ENCODE data around the gene SEC63. TPM values are rescaled to one million over a fixed set of nuclear protein-coding genes. Genes with fewer than 3 reads are reported as not detected.

Gene SEC63
- total RNA-seq, 1 experiment from 2014 or later: 86.2 TPM

DNA sequence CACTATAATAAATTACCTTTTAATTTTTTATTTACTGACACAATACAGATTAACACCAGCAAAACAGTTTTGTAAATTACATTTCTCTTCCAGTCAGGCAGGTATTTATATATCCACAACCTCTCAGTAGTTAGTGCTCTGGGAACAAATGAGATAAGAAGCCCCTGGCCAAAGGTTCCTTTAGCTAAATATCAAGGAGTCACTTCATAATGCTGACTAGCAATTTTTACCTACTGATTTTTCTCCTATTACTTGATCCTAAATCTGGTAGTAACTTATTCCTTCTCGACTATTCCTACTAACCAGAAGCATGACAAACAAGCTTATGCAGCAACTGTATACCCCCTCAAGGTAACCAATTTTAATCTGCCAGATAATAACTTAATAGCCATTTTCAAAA, 46.3 kb downstream of the SEC63 start:
- H2AFZ ChIP-seq (ENCODE audit: low read length): no peak overlapping the region
- H3T11ph ChIP-seq (ENCODE audit: low read length): no peak overlapping the region
- no peaks in the 10 kb centered on the region for H3K79me2 ChIP-seq (ENCODE audit: insufficient read depth, low read length)
- H2BK5ac ChIP-seq (ENCODE audit: insufficient read length, low read length): no peak overlapping the region
- H3K9me3 Mint-ChIP-seq: peaks cover 27 to 33% of the 10 kb centered on the region in 2 experiments
- no peak overlapping the region for H3K14ac ChIP-seq (ENCODE audit: insufficient read depth, low read length)
- no peak overlapping the region for H3K4ac ChIP-seq (ENCODE audit: low read depth, low read length)
- no peak overlapping the region for H3K4me2 ChIP-seq (ENCODE audit: insufficient read depth, insufficient read length, low read length)
- TF ChIP-seq, protein P1, sequence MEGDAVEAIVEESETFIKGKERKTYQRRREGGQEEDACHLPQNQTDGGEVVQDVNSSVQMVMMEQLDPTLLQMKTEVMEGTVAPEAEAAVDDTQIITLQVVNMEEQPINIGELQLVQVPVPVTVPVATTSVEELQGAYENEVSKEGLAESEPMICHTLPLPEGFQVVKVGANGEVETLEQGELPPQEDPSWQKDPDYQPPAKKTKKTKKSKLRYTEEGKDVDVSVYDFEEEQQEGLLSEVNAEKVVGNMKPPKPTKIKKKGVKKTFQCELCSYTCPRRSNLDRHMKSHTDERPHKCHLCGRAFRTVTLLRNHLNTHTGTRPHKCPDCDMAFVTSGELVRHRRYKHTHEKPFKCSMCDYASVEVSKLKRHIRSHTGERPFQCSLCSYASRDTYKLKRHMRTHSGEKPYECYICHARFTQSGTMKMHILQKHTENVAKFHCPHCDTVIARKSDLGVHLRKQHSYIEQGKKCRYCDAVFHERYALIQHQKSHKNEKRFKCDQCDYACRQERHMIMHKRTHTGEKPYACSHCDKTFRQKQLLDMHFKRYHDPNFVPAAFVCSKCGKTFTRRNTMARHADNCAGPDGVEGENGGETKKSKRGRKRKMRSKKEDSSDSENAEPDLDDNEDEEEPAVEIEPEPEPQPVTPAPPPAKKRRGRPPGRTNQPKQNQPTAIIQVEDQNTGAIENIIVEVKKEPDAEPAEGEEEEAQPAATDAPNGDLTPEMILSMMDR (conservative IDR thresholded peaks at IDR 0.05): no peak
- H4K8ac ChIP-seq (replicated peaks; ENCODE audit: insufficient read length, low read depth, low read length): no peak overlapping the region
- H3K4me1 ChIP-seq (ENCODE audit: insufficient read depth, low read length): no peaks in the 10 kb centered on the region
- H3K27me3 Mint-ChIP-seq (ENCODE audit: low read depth): no peaks in the 10 kb centered on the region
- no peak overlapping the region for H2BK12ac ChIP-seq (ENCODE audit: insufficient read length, low read depth, low read length)
- H4K91ac ChIP-seq (ENCODE audit: insufficient read length, low read depth, low read length): no peak overlapping the region
- H2BK20ac ChIP-seq (ENCODE audit: low read depth, low read length, poor library complexity, severe bottlenecking): no peak overlapping the region
- no peaks in the 10 kb centered on the region for H3K79me1 ChIP-seq (ENCODE audit: insufficient read depth, low read depth, low read length, poor library complexity, severe bottlenecking)
- DNase-seq: no peak
- no CpG with 5 or more reads among the region's 1 CpG for WGBS (ENCODE audit: extremely low coverage, insufficient read length, low lambda C conversion rate)
- no peak overlapping the region for H3K27ac Mint-ChIP-seq
- H3K4me1 Mint-ChIP-seq: no peaks in the 10 kb centered on the region
- no peak overlapping the region for H3K27ac ChIP-seq (ENCODE audit: insufficient read length, low read depth, low read length)
- H3K23ac ChIP-seq (ENCODE audit: insufficient read length, low read depth, low read length): no peak overlapping the region
- no peaks in the 10 kb centered on the region for H3K23me2 ChIP-seq (ENCODE audit: insufficient read length, low read depth, low read length, poor library complexity, severe bottlenecking)
- peaks cover 14% of the 10 kb centered on the region for H3K9me3 ChIP-seq (ENCODE audit: control insufficient read depth, low read depth, low read length)
- H3K27me3 ChIP-seq (ENCODE audit: insufficient read depth, low read length): no peaks in the 10 kb centered on the region
- no peak overlapping the region for H2BK15ac ChIP-seq (ENCODE audit: low read depth, low read length)
- H3K18ac ChIP-seq (ENCODE audit: insufficient read length, low read depth, low read length): no peak overlapping the region
- no peak overlapping the region for H3K4me3 Mint-ChIP-seq
- H3K9ac ChIP-seq (ENCODE audit: extremely low read depth, insufficient read length, low read length): no peak overlapping the region
- no peaks in the 10 kb centered on the region for H4K20me1 ChIP-seq (ENCODE audit: control insufficient read depth, insufficient read depth, insufficient read length)
- H2BK120ac ChIP-seq (ENCODE audit: low read depth, low read length, poor library complexity, severe bottlenecking): no peak overlapping the region
- H3K36me3 Mint-ChIP-seq (ENCODE audit: insufficient read depth in 1 of 3, low read depth in 3 of 3): peaks cover 85 to 87% (median 86%) of the 10 kb centered on the region in 3 experiments
- no peak overlapping the region for H4K5ac ChIP-seq (ENCODE audit: insufficient read length, low read depth, low read length)
- H3K56ac ChIP-seq (ENCODE audit: insufficient read length, low read depth, low read length): no peak overlapping the region
- H2AK5ac ChIP-seq (ENCODE audit: insufficient read length, low read length): no peak overlapping the region

Measured in H9 (cell line).